Glutamatergic neuron (in vitro differentiated cells): ENCODE results near the gene RNF150. TPM values are rescaled to one million over a fixed set of nuclear protein-coding genes. Genes with fewer than 3 reads are reported as not detected.

Experiments used
- DNase-seq: peaks from one replicate; pipeline ENCODE4 v3.0.0; 2022
- H3K27ac Mint-ChIP-seq: one replicate; pipeline ENCODE4 v1.8.0; 2020; ENCODE audit warnings: mild to moderate bottlenecking, mixed read lengths, inconsistent platforms; ENCODE audit not compliant: unreplicated experiment
- H3K27me3 Mint-ChIP-seq: one replicate; pipeline ENCODE4 v1.8.0; 2020; ENCODE audit warnings: mild to moderate bottlenecking, moderate library complexity, mixed read lengths, inconsistent platforms; ENCODE audit not compliant: unreplicated experiment
- H3K36me3 Mint-ChIP-seq: one replicate; pipeline ENCODE4 v1.8.0; 2020; ENCODE audit warnings: mild to moderate bottlenecking, mixed read lengths, inconsistent platforms; ENCODE audit not compliant: unreplicated experiment
- H3K4me1 Mint-ChIP-seq: one replicate; pipeline ENCODE4 v1.8.0; 2020; ENCODE audit warnings: mild to moderate bottlenecking, low read depth, mixed read lengths, inconsistent platforms; ENCODE audit not compliant: unreplicated experiment
- H3K4me3 Mint-ChIP-seq: one replicate; pipeline ENCODE4 v1.8.0; 2020; ENCODE audit warnings: mild to moderate bottlenecking, mixed read lengths, inconsistent platforms; ENCODE audit not compliant: unreplicated experiment
- H3K9me3 Mint-ChIP-seq: one replicate; pipeline ENCODE4 v1.8.0; 2020; ENCODE audit warnings: mild to moderate bottlenecking, moderate library complexity, mixed read lengths, inconsistent platforms; ENCODE audit not compliant: unreplicated experiment
- total RNA-seq: library from RNA; stranded (reverse); fragmentation: NEBNext Ultra II Directional; extraction: Animal tissue kit (Norgen Biotek cat#: 25700); gene quantifications from one replicate; pipeline ENCODE4 v1.2.1, GENCODE V29; 2021; ENCODE audit not compliant: unreplicated experiment
- TF ChIP-seq, protein P1 (sequence below): fragments of 200-600 bp; sonication (generic); IDR thresholded peaks from one replicate; pipeline ENCODE4 v1.5.0; 2021; ENCODE audit not compliant: partially characterized antibody, unreplicated experiment

The RNF150 gene
- total RNA-seq, 1 donor from 2014 or later = 23.3 TPM

DNA sequence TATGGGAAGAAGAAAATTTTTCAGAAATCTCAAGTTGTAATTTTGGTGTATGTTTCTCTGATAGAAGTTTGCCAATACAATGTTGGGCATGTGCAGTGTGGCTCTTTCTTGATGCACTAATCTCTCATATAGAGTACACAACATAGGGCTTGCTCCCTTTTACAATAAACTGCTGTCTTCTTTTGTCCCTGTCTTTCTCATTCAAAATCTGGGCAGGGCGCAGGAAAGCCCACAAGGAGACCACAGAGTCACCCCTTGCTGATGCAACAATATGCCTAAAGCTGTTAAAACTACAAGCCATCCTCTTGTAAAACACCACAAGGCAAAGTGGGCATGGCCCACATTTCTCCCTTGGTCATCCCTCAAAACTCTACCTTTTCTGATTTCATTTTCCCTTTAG lies 313.7 kb downstream of the RNF150 start:
- Mint-ChIP-seq H3K27me3 (no peaks in the 10 kb centered on the region), H3K9me3 (peaks cover under 1% of the 10 kb centered on the region), H3K4me1 (peaks cover 2% of the 10 kb centered on the region), H3K4me3 (no peak overlapping the region), H3K27ac (no peak overlapping the region), H3K36me3 (no peaks in the 10 kb centered on the region)
- DNase-seq = no peak
- TF ChIP-seq, protein P1, sequence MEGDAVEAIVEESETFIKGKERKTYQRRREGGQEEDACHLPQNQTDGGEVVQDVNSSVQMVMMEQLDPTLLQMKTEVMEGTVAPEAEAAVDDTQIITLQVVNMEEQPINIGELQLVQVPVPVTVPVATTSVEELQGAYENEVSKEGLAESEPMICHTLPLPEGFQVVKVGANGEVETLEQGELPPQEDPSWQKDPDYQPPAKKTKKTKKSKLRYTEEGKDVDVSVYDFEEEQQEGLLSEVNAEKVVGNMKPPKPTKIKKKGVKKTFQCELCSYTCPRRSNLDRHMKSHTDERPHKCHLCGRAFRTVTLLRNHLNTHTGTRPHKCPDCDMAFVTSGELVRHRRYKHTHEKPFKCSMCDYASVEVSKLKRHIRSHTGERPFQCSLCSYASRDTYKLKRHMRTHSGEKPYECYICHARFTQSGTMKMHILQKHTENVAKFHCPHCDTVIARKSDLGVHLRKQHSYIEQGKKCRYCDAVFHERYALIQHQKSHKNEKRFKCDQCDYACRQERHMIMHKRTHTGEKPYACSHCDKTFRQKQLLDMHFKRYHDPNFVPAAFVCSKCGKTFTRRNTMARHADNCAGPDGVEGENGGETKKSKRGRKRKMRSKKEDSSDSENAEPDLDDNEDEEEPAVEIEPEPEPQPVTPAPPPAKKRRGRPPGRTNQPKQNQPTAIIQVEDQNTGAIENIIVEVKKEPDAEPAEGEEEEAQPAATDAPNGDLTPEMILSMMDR = no peak

DNA sequence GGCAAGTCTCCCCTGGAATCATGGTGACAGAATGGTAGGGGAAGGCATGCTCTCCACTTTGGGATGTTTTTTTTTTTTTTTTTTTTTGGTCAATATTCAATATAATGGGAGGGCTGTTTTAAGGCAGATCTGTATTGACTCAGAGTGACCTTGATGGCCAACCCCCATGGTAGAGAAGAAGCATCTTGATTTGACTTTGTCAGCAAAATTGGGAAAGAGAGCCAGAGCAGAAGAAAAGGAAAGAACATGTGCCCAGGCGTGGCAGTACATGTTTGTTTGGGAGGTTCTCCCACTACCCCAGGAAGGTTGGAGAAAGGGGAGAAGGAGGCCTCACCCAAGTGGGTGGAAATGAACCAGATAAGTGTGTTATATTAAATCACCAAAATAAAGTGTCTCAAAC lies 314.8 kb downstream of the RNF150 start:
- H3K27me3 Mint-ChIP-seq = no peaks in the 10 kb centered on the region
- H3K27ac Mint-ChIP-seq = peak overlapping the region; percentile 50
- DNase-seq = no peak
- peaks cover 6% of the 10 kb centered on the region for H3K4me1 Mint-ChIP-seq
- H3K9me3 Mint-ChIP-seq = no peaks in the 10 kb centered on the region
- TF ChIP-seq, protein P1 = no peak
- H3K36me3 Mint-ChIP-seq = no peaks in the 10 kb centered on the region
- H3K4me3 Mint-ChIP-seq = no peak overlapping the region

DNA sequence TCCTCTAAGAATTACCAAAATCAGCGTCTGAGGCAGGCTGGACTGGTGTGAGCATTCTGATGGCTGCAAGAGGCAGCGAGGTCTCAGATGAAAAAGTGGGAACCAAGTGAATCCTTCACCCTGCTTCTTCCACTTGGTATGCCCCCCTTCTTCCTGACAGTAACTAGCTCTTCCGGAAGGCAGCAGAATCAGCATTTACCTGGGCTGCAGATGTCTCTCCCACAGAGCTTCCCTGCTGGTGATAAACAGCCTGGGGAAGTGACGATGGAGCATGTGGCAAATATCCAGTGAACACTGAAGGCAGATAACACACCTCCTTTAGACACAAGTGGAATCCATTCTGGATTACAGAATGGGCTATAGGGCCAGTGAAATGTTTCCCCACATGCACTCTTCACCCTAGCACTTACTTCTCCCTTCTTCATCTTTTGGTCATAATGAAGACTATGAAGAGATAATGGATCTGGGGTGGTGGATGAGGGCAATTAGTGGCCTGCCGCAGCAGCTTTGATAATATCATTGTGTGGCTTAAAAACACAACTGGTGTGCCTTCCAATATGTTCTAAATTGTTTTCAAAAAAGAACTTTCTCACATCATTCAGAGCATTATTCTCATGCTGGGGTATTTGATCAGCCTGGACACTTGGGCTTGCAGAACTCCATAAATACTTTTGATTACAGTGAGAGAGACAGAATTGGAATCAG lies 316.3 kb downstream of the RNF150 start:
- no peak for DNase-seq
- H3K36me3 Mint-ChIP-seq = no peaks in the 10 kb centered on the region
- H3K27ac Mint-ChIP-seq = no peak overlapping the region
- peaks cover 2% of the 10 kb centered on the region for H3K9me3 Mint-ChIP-seq
- H3K27me3 Mint-ChIP-seq = peaks cover 4% of the 10 kb centered on the region
- H3K4me3 Mint-ChIP-seq = no peak overlapping the region
- TF ChIP-seq, protein P1 = no peak
- H3K4me1 Mint-ChIP-seq = peaks cover 14% of the 10 kb centered on the region

DNA sequence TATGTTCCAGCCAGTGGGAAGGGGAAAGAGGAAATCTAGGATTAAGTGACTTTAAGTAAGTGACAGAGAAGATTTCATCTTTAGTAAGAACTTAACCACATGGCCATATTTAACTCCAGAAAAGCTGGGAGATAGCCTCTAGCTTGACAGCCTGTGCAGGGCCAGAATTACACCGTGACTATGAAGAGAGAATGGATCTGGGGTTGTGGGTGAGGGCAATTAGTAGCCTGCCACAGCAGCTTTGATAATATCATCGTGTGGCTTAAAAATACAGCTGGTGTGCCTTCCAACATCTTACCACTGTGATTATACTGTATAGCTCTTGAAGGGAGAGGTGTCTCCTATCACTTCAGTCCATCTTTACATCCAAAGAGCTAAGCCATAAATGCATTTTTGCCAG lies 319.5 kb downstream of the RNF150 start:
- H3K36me3 Mint-ChIP-seq = no peaks in the 10 kb centered on the region
- TF ChIP-seq, protein P1 = no peak
- H3K9me3 Mint-ChIP-seq = peaks cover 7% of the 10 kb centered on the region
- no peak for DNase-seq
- no peak overlapping the region for H3K4me3 Mint-ChIP-seq
- peaks cover 22% of the 10 kb centered on the region for H3K4me1 Mint-ChIP-seq
- peaks cover 9% of the 10 kb centered on the region for H3K27me3 Mint-ChIP-seq
- peak overlapping the region; percentile 46 for H3K27ac Mint-ChIP-seq

DNA sequence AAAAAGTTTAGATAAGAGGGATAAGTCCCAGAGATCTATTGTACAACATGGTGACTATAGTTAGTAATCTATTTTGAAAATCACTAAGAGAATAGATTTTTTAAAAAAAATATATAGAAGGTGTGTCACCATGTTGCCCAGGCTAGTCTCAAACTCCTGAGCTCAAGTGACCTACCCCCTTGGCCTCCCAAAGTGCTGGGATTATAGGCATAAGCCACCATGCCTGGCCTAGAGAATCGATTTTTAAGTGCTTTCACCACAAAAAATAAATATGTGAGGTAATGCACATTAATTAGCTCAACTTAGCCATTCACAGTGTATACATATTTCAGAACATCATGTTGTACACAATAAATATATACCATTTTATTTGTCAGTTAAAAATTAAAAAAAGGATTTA lies 320.4 kb downstream of the RNF150 start:
- Mint-ChIP-seq H3K27ac (no peak overlapping the region), H3K36me3 (no peaks in the 10 kb centered on the region), H3K4me3 (no peak overlapping the region), H3K4me1 (peaks cover 22% of the 10 kb centered on the region), H3K27me3 (peaks cover 9% of the 10 kb centered on the region), H3K9me3 (peaks cover 7% of the 10 kb centered on the region)
- DNase-seq = no peak
- TF ChIP-seq, protein P1 = no peak
